ENCODE results near the gene ACSS1.

The ACSS1 gene

DNA sequence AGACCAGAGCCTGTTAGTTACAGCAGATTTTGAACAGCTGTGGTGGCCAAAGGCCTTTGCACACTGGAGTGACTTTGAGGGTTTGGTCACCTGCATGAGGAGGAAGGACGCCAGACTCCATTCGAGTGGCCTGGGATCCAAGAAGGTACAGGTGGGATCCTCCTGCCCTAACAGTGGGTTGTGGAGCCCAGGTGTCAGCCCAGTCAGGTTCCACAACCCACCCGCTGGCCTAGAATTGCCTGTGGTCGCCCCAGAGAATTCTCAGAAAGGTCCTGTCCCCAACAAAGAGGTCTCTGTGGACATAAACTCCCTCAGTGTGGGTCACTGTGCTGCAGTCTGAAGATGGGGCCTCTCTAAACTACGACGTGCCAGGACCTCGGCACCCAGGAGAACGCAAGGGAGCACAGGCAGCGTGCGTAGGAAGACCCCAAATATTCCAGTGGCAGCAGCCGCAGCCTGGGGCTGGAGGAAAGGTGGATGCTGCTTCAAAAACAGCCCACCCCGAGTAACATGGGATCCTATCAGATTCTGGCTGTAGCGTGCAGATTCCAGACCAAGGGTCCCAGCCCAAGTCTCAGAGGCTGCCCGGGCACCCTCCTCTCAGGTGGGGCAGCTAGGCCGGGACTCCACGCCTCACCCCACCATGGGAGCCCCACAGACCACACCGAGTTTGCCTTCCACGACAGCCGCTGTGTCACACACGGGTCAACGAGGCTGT lies 16.0 kb downstream of the ACSS1 start:
- DNase-seq (ENCODE audit: low read depth), result no peak
- no peak overlapping the region for H3K4me3 ChIP-seq (ENCODE audit: control insufficient read depth, low read depth, low read length)
- TF ChIP-seq, protein P1, sequence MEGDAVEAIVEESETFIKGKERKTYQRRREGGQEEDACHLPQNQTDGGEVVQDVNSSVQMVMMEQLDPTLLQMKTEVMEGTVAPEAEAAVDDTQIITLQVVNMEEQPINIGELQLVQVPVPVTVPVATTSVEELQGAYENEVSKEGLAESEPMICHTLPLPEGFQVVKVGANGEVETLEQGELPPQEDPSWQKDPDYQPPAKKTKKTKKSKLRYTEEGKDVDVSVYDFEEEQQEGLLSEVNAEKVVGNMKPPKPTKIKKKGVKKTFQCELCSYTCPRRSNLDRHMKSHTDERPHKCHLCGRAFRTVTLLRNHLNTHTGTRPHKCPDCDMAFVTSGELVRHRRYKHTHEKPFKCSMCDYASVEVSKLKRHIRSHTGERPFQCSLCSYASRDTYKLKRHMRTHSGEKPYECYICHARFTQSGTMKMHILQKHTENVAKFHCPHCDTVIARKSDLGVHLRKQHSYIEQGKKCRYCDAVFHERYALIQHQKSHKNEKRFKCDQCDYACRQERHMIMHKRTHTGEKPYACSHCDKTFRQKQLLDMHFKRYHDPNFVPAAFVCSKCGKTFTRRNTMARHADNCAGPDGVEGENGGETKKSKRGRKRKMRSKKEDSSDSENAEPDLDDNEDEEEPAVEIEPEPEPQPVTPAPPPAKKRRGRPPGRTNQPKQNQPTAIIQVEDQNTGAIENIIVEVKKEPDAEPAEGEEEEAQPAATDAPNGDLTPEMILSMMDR (IDR thresholded peaks at IDR 0.05; ENCODE audit: control insufficient read depth, insufficient read depth, low read depth, low read length, missing control alignments), result no peak

GRCh38 chr20:25040438-25040831 lies 17.5 kb downstream of the ACSS1 start:
- H3K4me3 ChIP-seq (ENCODE audit: control insufficient read depth, low read depth, low read length), result no peak overlapping the region
- TF ChIP-seq, protein P1 (IDR thresholded peaks at IDR 0.05; ENCODE audit: control insufficient read depth, insufficient read depth, low read depth, low read length, missing control alignments), result no peak
- no peak for DNase-seq (ENCODE audit: low read depth)

- no peak overlapping the region for H3K4me3 ChIP-seq (ENCODE audit: control insufficient read depth, low read depth, low read length)
- no peak for DNase-seq (ENCODE audit: low read depth)
- TF ChIP-seq, protein P1 (IDR thresholded peaks at IDR 0.05; ENCODE audit: control insufficient read depth, insufficient read depth, low read depth, low read length, missing control alignments), result no peak
Measured at GRCh38 chr20:25039697-25040437, 18.1 kb downstream of the ACSS1 start.

DNA sequence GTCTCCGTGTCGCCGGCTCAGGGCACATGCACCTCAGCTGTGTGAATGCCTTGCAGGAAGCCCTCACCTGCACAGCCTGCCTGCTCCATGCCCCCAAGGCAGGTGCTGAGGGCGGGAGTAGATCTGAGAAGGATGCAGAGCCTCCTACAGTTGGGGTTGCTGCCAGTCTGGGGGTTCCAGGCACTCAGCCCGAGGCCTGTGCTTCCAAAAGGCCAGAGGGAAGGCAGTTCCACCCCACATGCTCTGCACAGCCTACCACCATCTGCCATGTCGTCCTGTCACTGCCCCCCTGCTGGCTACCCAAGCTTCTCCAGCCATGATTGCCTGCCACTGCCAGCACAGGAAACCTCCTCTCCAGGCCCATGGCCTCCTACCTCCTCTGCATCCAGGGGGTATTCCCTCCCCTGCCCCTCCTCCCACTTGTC lies 19.3 kb downstream of the ACSS1 start:
- H3K4me3 ChIP-seq (ENCODE audit: control insufficient read depth, low read depth, low read length), result no peak overlapping the region
- TF ChIP-seq, protein P1 (IDR thresholded peaks at IDR 0.05; ENCODE audit: control insufficient read depth, insufficient read depth, low read depth, low read length, missing control alignments), result no peak

GRCh38 chr20:25038103-25038410 lies 19.9 kb downstream of the ACSS1 start:
- DNase-seq (ENCODE audit: low read depth), result no peak
- no peak overlapping the region for H3K4me3 ChIP-seq (ENCODE audit: control insufficient read depth, low read depth, low read length)
- TF ChIP-seq, protein P1 (IDR thresholded peaks at IDR 0.05; ENCODE audit: control insufficient read depth, insufficient read depth, low read depth, low read length, missing control alignments), result no peak

More for the DNA sequence above, 19.3 kb downstream of the ACSS1 start:
- DNase-seq (ENCODE audit: low read depth), result no peak

DNA sequence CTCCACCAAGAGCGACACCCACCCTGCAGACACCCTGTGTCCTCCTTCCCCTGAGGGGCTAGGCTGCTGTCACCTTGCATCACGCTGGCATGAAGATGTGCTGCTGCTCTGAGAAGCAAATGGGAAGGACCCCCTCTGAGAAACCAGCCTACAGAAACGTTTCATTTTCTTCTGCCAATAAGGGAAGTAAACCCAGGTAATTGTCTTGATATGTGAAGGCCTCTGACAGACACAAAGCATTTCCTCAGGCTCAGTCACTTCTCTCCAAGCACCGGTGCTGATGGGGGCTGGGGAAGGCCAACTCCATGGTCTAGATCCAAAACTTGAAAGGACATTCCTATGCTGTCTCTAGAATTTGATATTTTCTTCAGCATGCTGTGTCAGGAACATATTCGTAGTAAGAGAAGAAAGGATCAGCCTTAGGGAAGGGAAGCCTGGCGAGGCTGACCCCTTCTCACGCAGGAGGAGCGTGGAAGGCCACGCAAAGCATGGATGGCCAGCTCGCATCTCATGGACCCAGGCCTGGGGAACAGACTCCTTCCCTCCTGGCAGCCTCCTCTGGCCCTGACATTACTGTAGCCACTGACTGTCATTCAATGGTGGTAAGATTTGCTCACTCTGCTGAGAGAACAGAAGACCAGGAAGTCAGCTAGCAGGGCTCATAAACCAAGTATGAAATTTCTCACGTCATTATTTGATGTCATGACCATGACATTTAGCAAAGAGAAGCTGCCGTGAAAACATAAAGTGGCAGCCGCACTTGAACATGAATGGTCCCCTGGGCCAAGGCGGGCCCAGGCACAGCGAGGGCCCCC lies 20.4 kb downstream of the ACSS1 start:
- H3K4me3 ChIP-seq (ENCODE audit: control insufficient read depth, low read depth, low read length), result no peak overlapping the region
- TF ChIP-seq, protein P1 (IDR thresholded peaks at IDR 0.05; ENCODE audit: control insufficient read depth, insufficient read depth, low read depth, low read length, missing control alignments), result no peak
- no peak for DNase-seq (ENCODE audit: low read depth)

Data from AG09309 (cell line).